ENCODE measurements around the gene FADS2.

Gene FADS2

DNA sequence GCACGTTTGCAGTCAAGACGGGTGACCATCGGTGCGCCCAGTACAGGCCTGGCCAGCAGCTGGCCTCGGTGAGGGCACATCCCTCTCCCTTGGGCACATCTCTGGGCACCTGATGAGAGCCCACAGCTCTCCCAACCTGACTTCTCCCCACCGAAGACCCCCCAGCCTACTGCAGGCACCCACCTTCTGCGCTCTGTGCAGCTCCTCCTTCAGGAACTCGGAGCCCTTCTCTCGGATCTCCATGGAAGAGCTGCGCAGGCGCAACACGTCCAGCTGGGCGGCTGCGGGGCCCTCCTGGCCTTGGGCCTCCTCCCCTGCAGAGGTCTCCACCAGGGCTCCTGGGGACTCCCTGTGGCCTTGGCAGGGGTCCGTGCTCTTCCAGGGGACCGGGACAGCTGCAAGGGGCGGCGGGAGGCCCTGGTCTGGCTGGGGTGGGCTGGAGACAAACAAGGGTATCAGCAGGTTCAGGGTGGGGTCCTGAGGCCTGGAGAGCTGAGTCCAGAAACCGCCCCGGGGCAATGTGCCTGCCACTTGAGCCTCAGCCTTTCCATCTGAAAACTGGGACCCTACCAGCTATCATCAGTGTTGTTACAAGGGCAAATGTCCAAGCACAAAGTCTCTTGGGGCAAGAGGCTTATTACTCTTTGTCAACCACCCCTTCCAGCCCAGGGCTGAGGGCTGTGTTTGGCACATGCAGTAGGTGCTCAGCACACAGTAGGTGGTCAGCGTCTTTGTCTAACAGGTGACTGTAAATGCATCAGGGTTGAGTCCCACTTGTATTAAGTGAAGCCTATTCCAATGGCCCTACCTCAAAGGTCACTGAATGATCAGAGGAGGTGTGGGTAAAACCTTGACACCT, 80.0 kb downstream of the FADS2 start:
- no peak for DNase-seq

DNA sequence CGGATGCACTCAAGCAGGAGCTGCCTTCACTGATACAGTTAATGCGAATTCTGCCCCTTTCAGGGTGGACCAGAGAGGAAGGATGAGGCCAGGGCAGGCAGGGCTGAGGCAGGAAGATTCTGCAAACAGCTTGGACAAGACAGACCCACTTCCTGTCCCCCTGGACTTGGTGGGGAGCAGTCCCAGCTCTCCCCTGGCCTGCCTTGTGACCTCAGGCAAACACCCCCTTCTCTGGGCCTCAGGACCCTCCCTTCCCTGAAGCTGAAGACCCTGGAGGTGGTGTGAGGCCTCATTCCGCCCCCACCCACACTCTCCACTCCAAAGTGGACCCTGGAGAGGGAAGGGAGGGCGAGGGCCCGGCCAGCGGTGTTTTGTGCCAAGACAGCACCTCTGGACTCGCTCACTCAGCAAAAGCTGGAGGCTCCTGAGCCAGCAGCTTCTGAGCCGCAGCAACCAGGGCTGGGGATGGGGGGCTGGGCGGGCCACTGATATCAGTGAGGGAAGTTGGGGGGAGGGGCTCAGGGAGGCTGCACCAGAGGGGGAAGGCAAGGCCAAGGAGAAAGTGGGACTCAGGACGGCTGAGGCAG, 80.7 kb downstream of the FADS2 start:
- DNase-seq = no peak

- no peak for DNase-seq
Measured at GRCh38 chr11:61910187-61911127, 82.4 kb downstream of the FADS2 start.

- no peak for DNase-seq
Measured at GRCh38 chr11:61911128-61911700, 83.1 kb downstream of the FADS2 start.

GRCh38 chr11:61911701-61912529, 83.8 kb downstream of the FADS2 start:
- no peak for DNase-seq

DNA sequence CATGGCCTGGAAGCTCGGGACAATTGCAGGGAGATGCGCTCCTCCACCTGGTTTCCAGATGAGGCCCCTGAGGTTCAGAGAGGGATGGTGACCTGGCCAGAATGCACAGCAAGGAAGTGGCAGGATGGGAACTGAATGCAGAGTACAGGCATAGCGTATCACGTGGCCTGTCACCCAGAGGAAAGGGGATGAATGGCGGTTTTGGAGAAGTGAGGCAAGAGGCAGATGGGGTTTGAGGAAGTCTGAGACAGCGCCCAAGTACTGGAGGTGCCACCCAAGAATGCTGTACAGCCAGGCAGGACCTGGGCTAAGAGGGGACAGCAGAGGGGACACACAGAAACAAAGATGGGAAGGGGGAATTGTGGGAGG, 84.4 kb downstream of the FADS2 start:
- no peak for DNase-seq

- no peak for DNase-seq
Measured at GRCh38 chr11:61912991-61913698, 85.0 kb downstream of the FADS2 start.

DNA sequence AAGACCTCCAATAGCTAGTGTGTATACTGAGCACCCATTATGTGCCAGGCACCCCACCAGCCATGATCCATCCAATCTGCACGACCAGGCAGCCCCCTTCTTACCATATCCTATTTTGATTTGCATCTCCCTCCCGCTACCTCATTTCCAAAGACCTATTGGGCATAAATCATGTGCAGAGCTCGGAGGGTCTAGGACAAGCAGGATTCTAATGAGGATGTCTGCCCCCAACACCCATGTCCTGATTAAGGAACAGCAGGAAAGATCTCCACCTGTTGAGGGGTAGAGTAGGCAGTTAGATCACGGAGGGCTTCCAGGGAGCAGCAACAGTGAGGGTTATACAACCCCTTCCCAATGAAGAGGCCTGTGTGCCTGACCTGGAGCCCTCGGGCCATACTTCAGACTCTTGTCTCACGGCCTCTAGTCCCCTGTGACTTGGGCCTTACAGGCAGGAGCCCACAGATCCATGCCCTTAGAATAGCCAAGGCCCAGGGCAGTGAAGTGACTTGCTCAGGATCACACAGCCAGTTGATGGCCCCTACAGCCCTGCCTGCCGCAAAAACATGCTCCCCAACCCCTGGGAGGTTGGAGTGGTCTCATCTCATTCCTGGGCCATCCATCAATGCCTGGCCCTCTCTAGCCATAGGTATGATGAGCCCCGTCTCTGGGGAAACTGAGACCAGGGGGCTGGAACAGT, 85.7 kb downstream of the FADS2 start:
- no peak for DNase-seq

GRCh38 chr11:61914471-61915171, 86.5 kb downstream of the FADS2 start:
- no peak for DNase-seq

DNA sequence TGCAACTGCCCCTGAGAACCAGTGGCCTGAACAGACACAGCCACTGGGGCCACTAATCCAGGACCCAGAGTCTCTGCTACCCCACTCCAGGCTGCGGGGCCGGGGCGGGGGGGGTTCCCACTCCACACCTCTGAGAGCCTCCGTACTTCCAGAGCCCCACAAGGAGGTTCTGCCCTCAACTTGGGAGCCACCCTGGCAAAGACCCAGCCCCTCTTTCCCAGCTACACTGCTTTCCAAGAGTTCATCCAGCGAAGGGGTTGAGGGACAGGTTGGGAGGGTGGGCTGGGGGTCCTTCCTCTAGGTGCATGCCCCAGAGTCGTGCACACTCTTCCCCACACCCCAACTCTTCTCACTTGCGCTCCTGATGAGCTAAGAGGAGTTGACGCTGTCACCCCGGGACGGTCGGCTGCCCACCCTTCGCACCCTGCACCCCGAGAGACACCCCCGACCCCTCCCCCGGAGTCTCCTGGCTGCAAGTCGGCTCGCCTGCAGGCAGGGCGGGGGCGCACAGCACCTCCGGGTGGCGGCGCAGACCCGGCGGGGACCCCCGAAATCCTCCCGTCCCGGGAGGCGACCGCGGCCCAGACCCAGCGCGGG, 88.7 kb downstream of the FADS2 start:
- DNase-seq = no peak
